Activated T-cell treated with anti-CD3 and anti-CD28 coated beads, Interleukin-2, amount 50 U/mL, for 4 hours (primary cell): ENCODE data around the gene RCSD1. TPM values are rescaled to one million over a fixed set of nuclear protein-coding genes. Genes with fewer than 3 reads are reported as not detected.
A peak's percentile ranks its signal among the peaks of the same experiment; 100 is the strongest.

Source experiments
- ATAC-seq, 2 donors: fragments of 200-7000 bp; cut with Tn5 transposase; one replicate each; pipeline ENCODE4 v1.10.0; 2021
- DNase-seq: peaks from one replicate; pipeline ENCODE4 v3.0.0-alpha.2; 2020
- H3K27me3 Mint-ChIP-seq: one replicate; pipeline ENCODE4 v1.8.0; 2021; ENCODE audit warnings: low read depth, mixed read lengths
- H3K36me3 Mint-ChIP-seq: one replicate; pipeline ENCODE4 v1.8.0; 2022; ENCODE audit warnings: mixed read lengths; ENCODE audit not compliant: insufficient read depth
- H3K4me1 Mint-ChIP-seq: one replicate; pipeline ENCODE4 v1.8.0; 2021; ENCODE audit warnings: low read depth, mixed read lengths
- H3K4me3 Mint-ChIP-seq: one replicate; pipeline ENCODE4 v1.8.0; 2021; ENCODE audit warnings: mild to moderate bottlenecking, moderate library complexity, mixed read lengths
- H3K9me3 Mint-ChIP-seq: one replicate; pipeline ENCODE4 v1.8.0; 2021; ENCODE audit warnings: mixed read lengths
- total RNA-seq, 3 donors: library from RNA; stranded (reverse); gene quantifications; one replicate each; pipeline ENCODE4 v1.2.1, GENCODE V29; 2021

Gene RCSD1
- total RNA-seq, 3 donors from 2014 or later: 15.4 to 20.6 (median 17.5) TPM

DNA sequence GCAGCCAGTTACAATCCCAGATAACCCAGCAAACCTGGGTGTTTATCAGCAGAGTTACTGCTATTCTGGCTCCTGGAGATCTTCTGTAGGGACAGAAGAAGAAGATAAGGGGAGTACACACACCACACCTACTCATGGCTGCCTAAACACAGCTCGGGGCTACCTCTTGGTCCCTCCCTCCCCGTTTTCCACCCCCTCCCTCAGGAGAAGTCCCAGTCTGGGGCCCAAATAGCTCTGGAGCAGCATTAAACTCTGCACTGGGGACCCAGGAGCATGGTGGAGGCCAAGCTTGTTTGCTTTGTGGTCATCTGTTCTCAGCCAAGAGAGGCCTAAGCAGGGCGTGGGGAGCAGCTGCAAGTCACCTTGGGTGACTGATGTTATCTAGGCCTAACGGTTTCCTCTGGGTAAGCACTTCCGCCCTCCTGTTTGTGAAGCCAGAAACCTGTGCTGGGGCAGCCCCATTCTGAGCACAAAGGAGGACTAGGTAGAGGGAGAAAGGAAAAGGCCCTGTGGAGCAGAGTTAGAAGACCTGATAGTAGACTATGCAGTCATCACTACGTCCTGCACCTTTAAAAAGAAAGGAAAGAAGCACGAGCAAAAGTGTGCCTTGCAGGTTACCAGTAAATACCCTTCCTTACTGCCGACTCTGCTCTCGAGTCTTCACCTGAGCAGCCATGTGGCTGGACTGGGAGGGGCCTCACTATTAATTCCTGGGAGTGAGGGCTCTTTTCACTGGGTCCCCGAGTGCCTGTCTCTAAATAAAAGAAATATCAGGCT, 2.0 kb upstream of the RCSD1 start:
- Mint-ChIP-seq H3K36me3 (no peaks in the 10 kb centered on the region), H3K4me1 (peaks cover 65% of the 10 kb centered on the region), H3K4me3 (peak overlapping the region; percentile 93), H3K27me3 (no peaks in the 10 kb centered on the region), H3K9me3 (peaks cover 7% of the 10 kb centered on the region)
- DNase-seq: peak; percentile 59
- peak; percentile 78 to 82 for ATAC-seq

DNA sequence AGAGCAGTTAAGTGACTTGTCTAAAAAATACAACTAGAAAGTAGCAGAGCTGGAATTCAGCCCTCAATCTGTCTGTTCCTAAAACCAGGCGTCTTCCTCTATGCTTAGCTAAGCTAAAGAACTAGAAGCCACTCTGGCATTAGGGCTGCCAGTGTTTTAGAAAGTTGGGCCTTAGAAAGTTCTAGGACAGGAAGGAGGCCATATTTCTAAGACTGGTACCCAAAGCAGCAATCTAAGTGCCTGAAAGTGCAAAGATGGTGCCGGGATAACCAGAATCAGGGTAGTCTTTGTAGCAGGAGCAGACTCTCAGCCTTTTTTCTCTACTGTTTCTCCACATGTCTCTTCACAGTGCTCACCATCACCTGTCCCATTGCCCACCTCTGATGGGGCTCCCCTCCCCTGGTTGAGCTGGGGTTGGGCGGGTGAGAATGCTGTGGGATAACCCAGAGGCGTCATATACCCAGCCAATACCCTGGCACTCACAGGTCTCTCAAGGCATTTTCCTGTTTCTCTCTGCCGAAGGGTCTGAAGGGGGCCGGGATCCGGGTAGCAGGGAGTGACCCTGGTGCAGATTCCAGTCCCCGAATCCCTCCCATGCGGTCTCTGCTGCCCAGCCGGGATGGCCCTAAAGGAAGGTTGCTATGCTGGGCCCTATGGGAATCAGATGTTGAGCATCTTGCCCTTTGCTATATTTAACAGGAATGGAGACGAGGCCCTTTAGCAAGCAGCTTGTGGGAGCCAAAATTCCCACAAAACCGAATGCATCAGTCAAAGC, 1.1 kb upstream of the RCSD1 start:
- H3K4me1 Mint-ChIP-seq: peaks cover 70% of the 10 kb centered on the region
- peaks cover 8% of the 10 kb centered on the region for H3K36me3 Mint-ChIP-seq
- DNase-seq (no peak), ATAC-seq (no peak)
- H3K4me3 Mint-ChIP-seq: peak overlapping the region; percentile 93
- peaks cover 7% of the 10 kb centered on the region for H3K9me3 Mint-ChIP-seq
- no peaks in the 10 kb centered on the region for H3K27me3 Mint-ChIP-seq

DNA sequence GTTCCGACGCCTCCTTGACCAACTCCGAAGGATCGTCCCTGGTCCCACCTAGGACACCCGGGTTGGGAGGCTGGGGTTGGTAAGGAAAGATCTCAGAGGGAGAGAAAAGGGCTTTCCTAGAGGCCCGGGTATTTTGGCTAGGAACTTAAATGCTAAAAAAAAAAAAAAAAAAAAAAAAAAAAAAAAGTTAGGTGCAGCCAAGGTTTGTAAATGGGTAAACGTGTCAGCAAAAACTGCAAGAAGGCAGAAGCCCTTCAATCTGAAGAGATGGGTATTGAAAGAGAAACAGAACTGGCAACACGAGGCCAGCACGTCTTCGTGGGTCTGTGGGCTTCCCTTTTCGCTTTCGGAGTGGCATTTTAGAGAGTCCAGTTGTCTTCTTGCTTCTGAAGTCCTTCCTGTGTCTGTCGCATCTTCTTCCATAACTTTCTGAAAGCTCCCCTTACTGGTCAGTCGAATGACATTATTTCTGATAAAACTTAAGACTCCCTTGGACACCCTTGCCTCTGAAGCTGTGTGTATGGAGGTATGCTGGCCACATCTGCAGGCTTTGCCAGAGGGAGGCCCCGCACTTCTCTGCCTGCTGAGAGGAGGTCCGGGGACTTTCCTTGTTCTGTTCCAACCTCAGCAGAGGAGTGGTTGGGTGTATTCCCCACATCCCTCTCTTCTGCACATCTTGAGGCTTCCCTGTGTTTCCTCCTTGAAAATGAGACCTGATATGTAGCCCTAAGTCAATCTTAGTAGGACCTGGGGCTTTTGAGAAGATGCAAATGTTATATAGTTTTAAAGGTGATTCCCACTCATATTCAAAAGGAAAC, 745 bp downstream of the RCSD1 start:
- peaks cover 15% of the 10 kb centered on the region for H3K36me3 Mint-ChIP-seq
- ATAC-seq: peak; percentile 6 to 15
- DNase-seq: no peak
- peaks cover 3% of the 10 kb centered on the region for H3K9me3 Mint-ChIP-seq
- peak overlapping the region; percentile 88 for H3K4me3 Mint-ChIP-seq
- H3K27me3 Mint-ChIP-seq: no peaks in the 10 kb centered on the region
- H3K4me1 Mint-ChIP-seq: peaks cover 83% of the 10 kb centered on the region

DNA sequence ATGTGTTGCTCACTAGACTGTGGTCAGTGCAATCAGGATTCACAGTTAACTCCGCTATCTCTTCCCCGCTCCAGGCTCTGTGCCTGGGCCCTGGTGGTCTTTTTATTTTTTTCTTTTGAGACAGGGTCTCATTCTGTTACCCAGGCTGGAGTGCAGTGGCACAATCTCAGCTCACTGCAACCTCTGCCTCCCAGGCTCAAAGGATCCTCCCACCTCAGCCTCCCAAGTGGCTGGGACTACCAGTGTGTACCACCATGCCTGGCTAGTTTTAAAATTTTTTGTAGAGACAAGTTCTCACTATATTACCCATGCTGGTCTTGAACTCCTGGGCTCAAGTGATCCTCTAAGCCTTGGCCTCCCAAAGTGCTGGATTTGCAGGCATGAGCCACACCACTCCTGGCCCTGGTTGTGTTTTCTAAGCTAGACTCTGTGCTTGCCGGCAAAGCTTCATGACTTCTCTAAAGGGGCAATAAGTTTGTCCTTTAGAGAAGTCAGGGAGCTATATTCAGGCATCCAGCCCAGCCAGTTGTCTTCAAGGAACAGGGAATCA, 1.4 kb downstream of the RCSD1 start:
- no peak for DNase-seq
- Mint-ChIP-seq H3K36me3 (peaks cover 15% of the 10 kb centered on the region), H3K9me3 (no peaks in the 10 kb centered on the region), H3K4me3 (peak overlapping the region; percentile 88), H3K4me1 (peaks cover 86% of the 10 kb centered on the region), H3K27me3 (no peaks in the 10 kb centered on the region)
- ATAC-seq: no peak

DNA sequence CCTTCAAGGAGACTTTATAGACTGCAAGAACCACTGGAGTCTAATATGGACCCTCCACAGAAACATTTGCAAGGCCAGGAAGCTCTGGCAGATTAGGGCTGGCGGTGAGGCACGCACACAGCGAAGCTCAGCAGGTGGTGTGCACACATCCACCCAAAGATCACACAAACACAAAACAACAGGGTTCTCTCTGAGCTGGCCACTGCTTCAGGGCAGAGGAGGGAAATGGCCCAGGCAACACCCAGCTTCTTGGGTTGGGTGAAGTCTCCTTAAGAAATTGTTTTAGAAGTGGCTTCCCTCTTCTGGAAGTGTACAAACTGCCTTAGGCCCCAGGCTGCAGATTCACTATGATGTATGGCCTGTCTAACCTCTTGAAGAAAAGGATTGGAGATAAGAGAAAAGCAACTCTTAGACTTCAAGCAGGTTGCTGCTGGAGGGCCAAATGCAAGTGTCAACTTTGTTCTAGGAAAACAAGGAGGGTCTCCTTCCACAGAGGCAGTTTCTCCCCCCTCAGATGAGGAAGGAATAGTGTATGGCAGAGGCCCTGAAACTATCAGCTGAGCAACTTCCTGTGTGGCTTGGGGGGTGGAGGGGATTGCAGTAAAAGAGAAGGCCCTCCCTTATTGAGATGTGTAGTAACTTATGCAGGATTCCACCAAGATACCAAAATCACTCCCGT, 2.0 kb downstream of the RCSD1 start:
- H3K9me3 Mint-ChIP-seq: no peaks in the 10 kb centered on the region
- H3K36me3 Mint-ChIP-seq: peaks cover 16% of the 10 kb centered on the region
- H3K27me3 Mint-ChIP-seq: no peaks in the 10 kb centered on the region
- peaks cover 89% of the 10 kb centered on the region for H3K4me1 Mint-ChIP-seq
- DNase-seq (no peak), ATAC-seq (peak; percentile 17 to 28)
- H3K4me3 Mint-ChIP-seq: peak overlapping the region; percentile 88

DNA sequence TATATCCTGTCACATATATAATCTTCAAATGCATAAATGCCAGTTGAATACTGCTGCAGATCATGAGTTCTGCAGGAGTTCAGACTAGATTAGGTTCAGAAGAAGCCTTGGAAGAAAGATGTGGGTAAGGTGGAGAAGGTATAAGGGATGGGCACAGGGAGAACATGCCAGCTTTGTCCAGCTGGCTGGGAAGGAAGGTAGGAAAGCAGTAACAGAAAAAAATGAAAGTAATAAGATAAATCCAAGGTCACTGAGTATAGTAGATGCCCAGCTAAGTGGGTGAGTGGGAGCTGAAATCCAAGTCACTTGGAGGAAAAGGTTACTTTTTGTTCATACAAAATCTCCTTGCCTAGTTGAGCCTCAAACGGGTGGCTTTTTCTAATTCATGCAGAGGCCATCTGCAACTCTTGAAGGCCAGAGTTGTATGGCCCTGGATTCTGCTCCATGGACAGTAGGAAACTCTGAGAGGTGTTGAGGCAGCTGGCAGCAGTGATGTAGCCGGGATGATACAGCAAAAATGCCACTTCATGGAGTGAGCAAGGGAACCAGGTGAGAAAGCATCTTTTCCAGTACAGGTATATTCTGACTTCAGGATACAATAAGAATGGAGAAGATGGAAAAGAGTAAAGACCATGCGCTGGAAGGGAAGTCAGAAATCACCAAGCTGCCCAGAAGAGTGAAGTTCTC, 3.4 kb downstream of the RCSD1 start:
- Mint-ChIP-seq H3K36me3 (peaks cover 20% of the 10 kb centered on the region), H3K4me3 (peak overlapping the region; percentile 88), H3K9me3 (no peaks in the 10 kb centered on the region), H3K4me1 (peaks cover 91% of the 10 kb centered on the region), H3K27me3 (no peaks in the 10 kb centered on the region)
- ATAC-seq (no peak), DNase-seq (no peak)

DNA sequence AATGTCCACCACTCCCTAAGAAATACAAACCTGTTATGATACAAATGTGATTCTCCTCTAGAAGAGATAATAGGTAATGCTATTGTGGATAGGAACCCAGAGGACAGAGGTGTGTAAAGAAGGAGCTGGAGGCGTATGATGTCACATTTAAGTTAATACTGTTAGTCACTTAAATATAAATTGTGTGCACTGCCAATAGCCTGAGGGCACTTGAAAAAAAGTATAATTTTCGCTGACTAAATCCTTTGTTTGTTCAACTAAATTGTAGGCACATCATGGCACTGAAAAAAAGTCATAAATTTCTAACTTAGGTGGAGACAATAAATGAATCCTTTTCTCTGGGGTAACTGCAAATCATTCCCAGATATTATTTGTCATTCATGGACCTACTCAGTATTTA, 4.4 kb downstream of the RCSD1 start:
- Mint-ChIP-seq H3K4me3 (no peak overlapping the region), H3K27me3 (no peaks in the 10 kb centered on the region), H3K36me3 (peaks cover 20% of the 10 kb centered on the region), H3K4me1 (peaks cover 90% of the 10 kb centered on the region), H3K9me3 (no peaks in the 10 kb centered on the region)
- ATAC-seq (no peak), DNase-seq (no peak)

DNA sequence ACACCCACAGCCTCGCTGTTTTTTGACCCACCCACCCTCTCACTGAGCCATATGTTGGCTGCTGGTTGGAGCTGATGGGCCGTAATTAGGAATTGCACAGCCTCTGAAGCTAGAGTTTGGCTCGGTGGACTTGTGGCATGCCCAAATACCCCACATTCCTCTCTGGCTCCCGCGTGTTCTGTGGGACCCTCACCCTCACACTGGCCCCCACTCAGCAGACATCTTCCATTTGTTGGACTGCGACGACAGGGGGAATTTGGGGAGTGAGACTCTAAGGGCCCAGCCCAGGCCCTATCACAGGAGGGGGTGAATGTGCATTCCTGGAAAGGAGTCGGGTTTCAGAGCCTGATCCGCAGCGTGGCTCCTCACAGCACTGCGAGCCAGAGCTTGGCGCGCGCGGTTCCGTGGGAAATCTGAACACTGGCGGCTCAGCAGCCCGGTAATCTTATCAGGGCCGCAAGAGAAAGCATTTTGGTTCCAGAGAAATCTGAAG, 5.2 kb downstream of the RCSD1 start:
- ATAC-seq (no peak), DNase-seq (no peak)
- Mint-ChIP-seq H3K27me3 (no peaks in the 10 kb centered on the region), H3K4me3 (no peak overlapping the region), H3K36me3 (peaks cover 20% of the 10 kb centered on the region), H3K4me1 (peaks cover 93% of the 10 kb centered on the region), H3K9me3 (no peaks in the 10 kb centered on the region)

DNA sequence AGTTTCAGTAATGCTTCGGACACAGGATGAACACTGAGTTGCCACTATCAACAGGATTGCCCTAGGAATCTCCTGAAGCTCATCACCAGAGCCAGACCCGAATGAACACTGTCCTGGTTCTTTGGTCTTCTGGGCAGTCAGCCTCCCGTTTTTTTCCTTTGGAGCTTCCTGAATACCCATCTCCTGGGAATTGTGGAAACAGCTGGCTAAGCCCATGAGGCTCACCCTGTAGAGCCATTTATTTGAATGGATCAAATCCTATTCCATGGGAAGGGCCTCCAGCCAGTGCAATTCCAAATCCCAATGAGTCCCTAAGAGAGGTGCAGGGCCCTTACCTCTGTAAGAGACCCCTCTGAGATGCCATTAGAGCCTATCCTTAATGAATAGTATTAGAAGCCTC, 5.9 kb downstream of the RCSD1 start:
- Mint-ChIP-seq H3K4me1 (peaks cover 98% of the 10 kb centered on the region), H3K36me3 (peaks cover 24% of the 10 kb centered on the region), H3K27me3 (no peaks in the 10 kb centered on the region), H3K4me3 (no peak overlapping the region), H3K9me3 (no peaks in the 10 kb centered on the region)
- no peak for DNase-seq
- no peak for ATAC-seq

DNA sequence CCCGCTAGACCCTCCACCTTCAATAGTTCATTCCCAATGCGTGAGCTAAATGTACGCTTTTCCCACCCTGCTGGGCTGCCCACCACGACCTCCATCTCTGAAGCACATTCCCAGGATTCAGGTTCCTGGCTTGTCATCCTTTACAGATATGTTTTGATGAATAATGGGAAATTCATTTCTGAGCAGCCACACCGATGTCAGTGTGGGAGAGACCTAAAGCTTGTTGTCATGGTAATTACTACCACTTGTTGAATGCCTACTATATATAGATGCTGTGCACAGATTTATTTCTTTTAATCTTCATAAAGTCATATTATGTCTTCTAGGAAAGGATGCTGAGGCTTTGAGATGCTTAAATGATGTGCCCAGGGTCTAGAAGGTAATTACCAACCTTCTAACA, 8.0 kb downstream of the RCSD1 start:
- H3K4me1 Mint-ChIP-seq: peaks cover 98% of the 10 kb centered on the region
- no peaks in the 10 kb centered on the region for H3K27me3 Mint-ChIP-seq
- peak overlapping the region; percentile 31 for H3K4me3 Mint-ChIP-seq
- DNase-seq (no peak), ATAC-seq (no peak)
- no peaks in the 10 kb centered on the region for H3K9me3 Mint-ChIP-seq
- peaks cover 35% of the 10 kb centered on the region for H3K36me3 Mint-ChIP-seq

DNA sequence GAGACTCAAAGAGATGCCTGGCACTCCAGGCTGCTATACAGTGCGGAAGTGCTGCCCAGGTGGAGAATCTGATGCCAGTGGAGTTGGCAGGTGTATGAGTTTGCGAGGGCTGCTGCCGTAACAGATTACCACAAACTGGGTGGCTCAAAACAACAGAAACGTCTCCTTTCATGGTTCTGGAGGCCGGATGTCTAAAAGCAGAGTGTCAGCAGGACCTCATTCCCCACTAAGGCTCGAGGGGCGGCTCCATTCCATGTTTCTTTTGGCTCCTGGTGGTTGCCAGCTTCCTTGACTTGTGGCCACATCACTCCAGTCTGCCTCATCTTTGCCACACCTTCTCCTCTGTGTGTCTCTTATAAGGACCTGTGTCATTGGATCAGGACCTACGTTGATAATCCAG, 10.0 kb downstream of the RCSD1 start:
- Mint-ChIP-seq H3K4me1 (peaks cover 98% of the 10 kb centered on the region), H3K27me3 (no peaks in the 10 kb centered on the region), H3K9me3 (no peaks in the 10 kb centered on the region), H3K36me3 (peaks cover 24% of the 10 kb centered on the region), H3K4me3 (no peak overlapping the region)
- ATAC-seq (no peak), DNase-seq (no peak)

DNA sequence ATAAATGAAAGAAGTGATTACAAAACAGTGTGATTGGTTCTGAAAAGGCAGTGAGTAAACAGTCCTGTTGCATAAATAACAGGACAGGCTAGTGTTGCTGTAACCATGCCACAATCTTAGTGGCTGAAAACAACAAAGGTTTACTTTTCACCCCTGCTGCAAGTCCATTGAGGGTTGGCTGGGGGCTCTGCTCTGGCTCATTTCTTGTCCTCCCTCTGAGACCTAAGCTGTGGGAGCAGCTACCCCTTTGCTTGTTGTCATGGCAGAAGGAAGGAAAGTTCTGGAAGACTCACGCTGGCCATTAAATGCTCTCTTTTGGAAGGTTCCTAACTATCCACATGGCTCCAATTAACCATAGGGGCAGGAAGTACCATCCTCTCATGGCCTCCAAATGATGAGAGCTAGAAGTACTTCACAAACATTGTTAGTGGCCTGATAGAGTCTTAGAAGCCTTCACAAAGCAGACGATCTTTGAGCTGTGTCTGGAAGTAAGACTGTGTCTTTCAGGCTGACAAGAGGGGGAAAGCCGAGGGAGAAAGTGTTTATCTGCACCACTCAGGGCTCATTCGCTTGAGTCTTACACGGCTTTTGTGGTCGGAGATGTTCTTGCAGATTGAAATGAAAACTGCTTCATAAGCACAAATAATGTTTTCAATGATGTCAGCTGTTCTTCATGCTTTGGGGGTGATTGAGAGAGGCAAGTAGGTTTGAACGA, 11.9 kb downstream of the RCSD1 start:
- Mint-ChIP-seq H3K4me3 (peak overlapping the region; percentile 8), H3K36me3 (peaks cover 32% of the 10 kb centered on the region), H3K9me3 (no peaks in the 10 kb centered on the region), H3K27me3 (no peaks in the 10 kb centered on the region), H3K4me1 (peaks cover 96% of the 10 kb centered on the region)
- peak; percentile 37 to 53 for ATAC-seq
- DNase-seq: no peak

DNA sequence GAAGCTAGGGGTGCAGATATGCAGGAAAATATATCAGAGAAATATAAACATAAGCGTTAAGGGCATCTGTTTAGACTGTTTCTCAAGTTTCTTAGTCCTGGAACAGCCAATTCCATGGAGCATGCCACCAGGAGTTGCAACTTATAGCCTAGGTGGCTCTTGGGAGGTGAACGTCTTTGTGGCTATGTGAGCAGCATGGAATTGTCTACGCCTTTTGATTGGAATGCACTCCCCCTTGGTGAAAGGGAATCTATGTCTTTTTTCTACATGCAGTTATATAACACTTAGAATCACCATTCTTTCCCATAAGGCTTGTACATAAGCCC, 12.4 kb downstream of the RCSD1 start:
- no peak overlapping the region for H3K4me3 Mint-ChIP-seq
- ATAC-seq (no peak), DNase-seq (no peak)
- H3K4me1 Mint-ChIP-seq: peaks cover 93% of the 10 kb centered on the region
- H3K27me3 Mint-ChIP-seq: no peaks in the 10 kb centered on the region
- no peaks in the 10 kb centered on the region for H3K9me3 Mint-ChIP-seq
- H3K36me3 Mint-ChIP-seq: peaks cover 30% of the 10 kb centered on the region
